Endodermal cell (in vitro differentiated cells): ENCODE measurements around the gene CHN2. TPM values are rescaled to one million over a fixed set of nuclear protein-coding genes. Genes with fewer than 3 reads are reported as not detected.

ENCODE experiments used
- DNase-seq: peaks from one replicate; pipeline ENCODE4 v3.0.0-alpha.2; 2017
- H3K27ac ChIP-seq: 2 replicates; pipeline ENCODE4 v1.5.1; 2013; ENCODE audit warnings: mild to moderate bottlenecking, low read depth, low read length, moderate library complexity
- H3K27me3 ChIP-seq: 2 replicates; pipeline ENCODE4 v1.6.1; 2013; ENCODE audit warnings: mild to moderate bottlenecking, low read length, moderate library complexity; ENCODE audit not compliant: insufficient read depth, control insufficient read depth, poor library complexity, severe bottlenecking
- H3K36me3 ChIP-seq: 2 replicates; pipeline ENCODE4 v1.7.0; 2013; ENCODE audit warnings: mild to moderate bottlenecking, low read length, moderate library complexity; ENCODE audit not compliant: control insufficient read depth, insufficient read depth
- H3K4me1 ChIP-seq: one replicate; pipeline ENCODE4 v1.7.0; 2013; ENCODE audit warnings: low read length; ENCODE audit not compliant: control insufficient read depth, insufficient read depth
- H3K4me3 ChIP-seq: 2 replicates; pipeline ENCODE4 v1.5.1; 2013; ENCODE audit warnings: mild to moderate bottlenecking, low read length, moderate library complexity
- H3K9ac ChIP-seq: 2 replicates; pipeline ENCODE4 v1.6.1; 2013; ENCODE audit warnings: mild to moderate bottlenecking, low read length, moderate library complexity; ENCODE audit not compliant: poor library complexity, severe bottlenecking; ENCODE audit errors: extremely low read depth
- H3K9me3 ChIP-seq: 2 replicates; pipeline ENCODE4 v1.6.1; 2013; ENCODE audit warnings: mild to moderate bottlenecking, low read length, moderate library complexity; ENCODE audit not compliant: control insufficient read depth
- H3K27ac Mint-ChIP-seq: 2 replicates; pipeline ENCODE4 v1.8.0; 2020; ENCODE audit warnings: mixed read lengths
- H3K27me3 Mint-ChIP-seq: 2 replicates; pipeline ENCODE4 v1.8.0; 2021; ENCODE audit warnings: mild to moderate bottlenecking, mixed read lengths; ENCODE audit not compliant: insufficient read depth
- H3K36me3 Mint-ChIP-seq: 2 replicates; pipeline ENCODE4 v1.8.0; 2020; ENCODE audit warnings: low read depth, mixed read lengths
- H3K4me1 Mint-ChIP-seq: 2 replicates; pipeline ENCODE4 v1.8.0; 2020; ENCODE audit warnings: mixed read lengths
- H3K4me3 Mint-ChIP-seq: 2 replicates; pipeline ENCODE4 v1.8.0; 2020; ENCODE audit warnings: mild to moderate bottlenecking, moderate library complexity, mixed read lengths
- H3K9me3 Mint-ChIP-seq: 2 replicates; pipeline ENCODE4 v1.8.0; 2020; ENCODE audit warnings: mild to moderate bottlenecking, mixed read lengths
- WGBS, 2 experiments: methylation state at CpG; one replicate each; pipeline versions ENCODE4 v1.1.5 to v1.1.7; 2013; ENCODE audit warnings: missing lambda C conversion rate in 2 of 2, mixed read lengths in 1 of 2; ENCODE audit not compliant: insufficient coverage in 1 of 2, insufficient read length in 1 of 2; 5-methylcytosine and 5-hydroxymethylcytosine counted together
- total RNA-seq, 2 donors: library from RNA; stranded (reverse); fragmentation: NEBNext Ultra II Directional in 1 of 2; extraction: Animal tissue kit (Norgen Biotek cat#: 25700) in 1 of 2; gene quantifications; 2 replicates in 1 of 2; 3 replicates in 1 of 2; pipeline ENCODE4 v1.2.1, GENCODE V29; 2021
- TF ChIP-seq, protein P1 (sequence below): fragments of 200-600 bp; sonication (generic); conservative IDR thresholded peaks from 2 replicates; pipeline ENCODE4 v1.5.0; 2021; ENCODE audit warnings: antibody characterized with exemption, mild to moderate bottlenecking

Gene CHN2
- total RNA-seq, 2 donors from 2014 or later = 14.0 to 14.1 TPM

DNA sequence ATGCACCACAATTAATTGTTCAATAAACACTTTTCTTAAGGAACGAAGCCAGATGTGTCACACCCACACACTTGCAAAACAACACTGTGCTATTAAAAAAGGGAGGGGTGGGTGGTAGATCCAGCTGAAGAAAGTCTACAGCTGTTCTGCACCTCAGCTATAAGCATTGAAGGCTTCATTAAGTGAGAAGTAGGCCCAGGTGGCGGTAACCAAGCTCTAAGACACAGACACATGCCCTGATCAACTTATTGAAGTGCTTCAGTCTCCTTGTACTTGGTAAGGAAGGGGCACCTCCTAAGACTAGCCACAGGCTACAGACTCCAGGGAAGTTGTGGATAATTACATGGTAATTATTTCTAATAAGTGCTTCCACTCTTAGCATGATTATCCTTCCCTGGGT lies 43.7 kb upstream of the CHN2 start:
- H3K4me1 Mint-ChIP-seq = peaks cover 31% of the 10 kb centered on the region

DNA sequence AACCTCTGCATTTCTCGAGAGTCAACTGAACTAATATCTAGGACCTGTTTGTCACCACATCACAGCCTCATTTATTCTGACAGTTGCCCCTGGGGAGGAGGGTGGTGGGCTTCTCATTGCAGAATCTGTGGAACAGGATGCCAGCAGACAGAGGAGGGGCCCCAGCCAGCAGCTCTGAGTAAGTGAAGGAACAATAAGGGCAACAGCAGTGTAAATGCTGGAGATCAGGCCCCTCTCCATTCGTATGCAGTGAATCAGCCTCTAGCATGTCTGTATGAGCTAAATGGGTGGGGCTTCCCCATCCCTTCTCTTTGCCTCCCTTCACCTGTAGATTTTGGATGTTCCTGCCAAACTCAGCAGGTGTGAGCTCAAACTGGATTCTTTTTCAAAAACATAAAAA lies 40.5 kb upstream of the CHN2 start:
- Histone ChIP-seq H3K27ac (no peak overlapping the region), H3K9me3 (peaks cover 4% of the 10 kb centered on the region), H3K27me3 (no peaks in the 10 kb centered on the region), H3K4me1 (peaks cover 16% of the 10 kb centered on the region), H3K4me3 (no peak overlapping the region), H3K36me3 (no peaks in the 10 kb centered on the region), H3K9ac (no peak overlapping the region)
- no peaks in the 10 kb centered on the region for H3K27me3 Mint-ChIP-seq
- TF ChIP-seq, protein P1, sequence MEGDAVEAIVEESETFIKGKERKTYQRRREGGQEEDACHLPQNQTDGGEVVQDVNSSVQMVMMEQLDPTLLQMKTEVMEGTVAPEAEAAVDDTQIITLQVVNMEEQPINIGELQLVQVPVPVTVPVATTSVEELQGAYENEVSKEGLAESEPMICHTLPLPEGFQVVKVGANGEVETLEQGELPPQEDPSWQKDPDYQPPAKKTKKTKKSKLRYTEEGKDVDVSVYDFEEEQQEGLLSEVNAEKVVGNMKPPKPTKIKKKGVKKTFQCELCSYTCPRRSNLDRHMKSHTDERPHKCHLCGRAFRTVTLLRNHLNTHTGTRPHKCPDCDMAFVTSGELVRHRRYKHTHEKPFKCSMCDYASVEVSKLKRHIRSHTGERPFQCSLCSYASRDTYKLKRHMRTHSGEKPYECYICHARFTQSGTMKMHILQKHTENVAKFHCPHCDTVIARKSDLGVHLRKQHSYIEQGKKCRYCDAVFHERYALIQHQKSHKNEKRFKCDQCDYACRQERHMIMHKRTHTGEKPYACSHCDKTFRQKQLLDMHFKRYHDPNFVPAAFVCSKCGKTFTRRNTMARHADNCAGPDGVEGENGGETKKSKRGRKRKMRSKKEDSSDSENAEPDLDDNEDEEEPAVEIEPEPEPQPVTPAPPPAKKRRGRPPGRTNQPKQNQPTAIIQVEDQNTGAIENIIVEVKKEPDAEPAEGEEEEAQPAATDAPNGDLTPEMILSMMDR = no peak
- 93% methylated on average over 2 of the region's 2 CpGs; no CpG with 5 or more reads in 1 of the 2 experiments for WGBS, 2 experiments
- no peak overlapping the region for H3K27ac Mint-ChIP-seq
- DNase-seq = no peak
- peaks cover 46% of the 10 kb centered on the region for H3K4me1 Mint-ChIP-seq
- H3K4me3 Mint-ChIP-seq = no peak overlapping the region
- peaks cover 11% of the 10 kb centered on the region for H3K9me3 Mint-ChIP-seq
- H3K36me3 Mint-ChIP-seq = peaks cover 15% of the 10 kb centered on the region

More for the DNA sequence above, 43.7 kb upstream of the CHN2 start:
- Mint-ChIP-seq H3K9me3 (peaks cover 11% of the 10 kb centered on the region), H3K4me3 (no peak overlapping the region), H3K36me3 (peaks cover 15% of the 10 kb centered on the region), H3K27ac (no peak overlapping the region), H3K27me3 (peaks cover 10% of the 10 kb centered on the region)
- TF ChIP-seq, protein P1 = no peak
- H3K9me3 ChIP-seq = peaks cover 4% of the 10 kb centered on the region
- DNase-seq = no peak
- no peaks in the 10 kb centered on the region for H3K36me3 ChIP-seq
- no peak overlapping the region for H3K27ac ChIP-seq
- H3K4me3 ChIP-seq = no peak overlapping the region
- WGBS, 2 experiments = 100% methylated on average over 1 to 2 of the region's 2 CpGs
- H3K4me1 ChIP-seq = no peaks in the 10 kb centered on the region
- peaks cover under 1% of the 10 kb centered on the region for H3K27me3 ChIP-seq
- no peak overlapping the region for H3K9ac ChIP-seq

DNA sequence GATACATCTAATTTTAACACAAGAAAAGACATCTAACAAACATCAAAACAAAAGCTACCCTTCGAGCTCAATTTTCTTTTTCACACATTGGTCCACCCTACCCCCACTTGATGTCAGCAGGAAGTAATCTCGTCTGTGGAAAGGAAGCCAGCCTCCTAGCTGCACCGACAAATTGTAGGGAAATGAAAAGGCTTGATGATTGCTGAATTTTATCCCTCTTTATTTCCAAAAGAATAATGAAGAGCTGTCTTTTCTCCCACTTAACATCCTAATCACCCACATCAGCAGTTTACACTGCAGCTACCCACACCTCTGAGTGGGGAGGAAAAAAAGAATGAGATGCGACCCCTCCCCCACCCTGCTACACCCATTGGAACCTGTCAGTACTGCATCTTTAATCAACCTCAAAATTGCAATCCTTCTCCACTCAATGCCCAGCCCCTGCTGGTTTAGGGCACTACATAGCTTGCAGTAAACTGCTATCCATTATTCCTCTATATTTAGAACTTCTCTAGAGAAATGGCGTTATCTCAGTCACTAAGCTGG lies 37.6 kb upstream of the CHN2 start:
- Histone ChIP-seq H3K36me3 (no peaks in the 10 kb centered on the region), H3K9me3 (peaks cover 4% of the 10 kb centered on the region), H3K9ac (no peak overlapping the region), H3K4me1 (peaks cover 26% of the 10 kb centered on the region), H3K27me3 (no peaks in the 10 kb centered on the region), H3K27ac (no peak overlapping the region), H3K4me3 (no peak overlapping the region)
- TF ChIP-seq, protein P1 = peak; percentile 64
- DNase-seq = no peak
- no peaks in the 10 kb centered on the region for H3K27me3 Mint-ChIP-seq
- peaks cover 11% of the 10 kb centered on the region for H3K9me3 Mint-ChIP-seq
- 50 to 60% methylated on average over 2 to 5 of the region's 5 CpGs for WGBS, 2 experiments
- H3K4me3 Mint-ChIP-seq = no peak overlapping the region
- H3K27ac Mint-ChIP-seq = no peak overlapping the region
- peaks cover 48% of the 10 kb centered on the region for H3K4me1 Mint-ChIP-seq
- peaks cover 11% of the 10 kb centered on the region for H3K36me3 Mint-ChIP-seq
